GM12872 (cell line): ENCODE results near the gene DUSP16.

Experiments
- TF ChIP-seq, protein P1 (sequence below): IDR thresholded peaks from 3 replicates; pipeline ENCODE4 v1.5.1; 2011; ENCODE audit warnings: low read depth, mild to moderate bottlenecking, low read length, moderate library complexity; ENCODE audit not compliant: insufficient read depth

Gene DUSP16

DNA sequence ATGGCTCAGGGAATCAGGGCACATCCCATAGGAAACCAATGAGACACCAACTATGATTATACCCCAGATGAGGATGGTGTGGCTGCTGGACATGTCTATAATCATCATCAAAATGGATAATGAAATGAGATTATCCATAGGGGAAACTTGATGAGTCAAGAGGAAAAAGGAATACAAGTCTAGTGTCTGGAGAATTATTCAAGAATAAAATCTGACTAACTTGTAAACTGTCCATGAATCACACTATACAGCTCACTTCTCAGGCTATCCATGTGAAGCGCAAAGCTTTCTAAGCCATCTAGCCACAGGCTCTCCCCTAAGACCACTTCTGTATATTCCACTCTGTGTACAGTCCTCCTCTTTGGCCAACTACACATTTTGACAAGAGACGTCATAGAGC lies 52.5 kb downstream of the DUSP16 start:
- TF ChIP-seq, protein P1, sequence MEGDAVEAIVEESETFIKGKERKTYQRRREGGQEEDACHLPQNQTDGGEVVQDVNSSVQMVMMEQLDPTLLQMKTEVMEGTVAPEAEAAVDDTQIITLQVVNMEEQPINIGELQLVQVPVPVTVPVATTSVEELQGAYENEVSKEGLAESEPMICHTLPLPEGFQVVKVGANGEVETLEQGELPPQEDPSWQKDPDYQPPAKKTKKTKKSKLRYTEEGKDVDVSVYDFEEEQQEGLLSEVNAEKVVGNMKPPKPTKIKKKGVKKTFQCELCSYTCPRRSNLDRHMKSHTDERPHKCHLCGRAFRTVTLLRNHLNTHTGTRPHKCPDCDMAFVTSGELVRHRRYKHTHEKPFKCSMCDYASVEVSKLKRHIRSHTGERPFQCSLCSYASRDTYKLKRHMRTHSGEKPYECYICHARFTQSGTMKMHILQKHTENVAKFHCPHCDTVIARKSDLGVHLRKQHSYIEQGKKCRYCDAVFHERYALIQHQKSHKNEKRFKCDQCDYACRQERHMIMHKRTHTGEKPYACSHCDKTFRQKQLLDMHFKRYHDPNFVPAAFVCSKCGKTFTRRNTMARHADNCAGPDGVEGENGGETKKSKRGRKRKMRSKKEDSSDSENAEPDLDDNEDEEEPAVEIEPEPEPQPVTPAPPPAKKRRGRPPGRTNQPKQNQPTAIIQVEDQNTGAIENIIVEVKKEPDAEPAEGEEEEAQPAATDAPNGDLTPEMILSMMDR: no peak

DNA sequence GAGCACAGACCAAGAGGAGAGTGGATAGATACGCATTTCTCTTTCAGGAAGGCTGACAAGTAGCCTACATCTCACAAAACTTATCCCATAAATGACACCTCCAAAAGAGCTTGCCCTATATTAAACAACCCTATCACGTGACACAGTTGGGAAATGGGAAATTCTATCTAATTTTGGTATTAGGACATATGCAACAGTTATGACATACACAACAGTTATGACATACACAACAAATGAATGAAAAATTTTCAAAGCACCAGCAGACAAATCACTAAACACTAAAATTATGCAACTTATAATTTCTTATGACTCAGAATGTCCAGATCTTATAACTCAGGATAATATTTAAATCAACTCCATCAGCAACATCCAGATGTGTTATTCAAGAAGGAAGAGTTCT lies 54.1 kb downstream of the DUSP16 start:
- TF ChIP-seq, protein P1: no peak

DNA sequence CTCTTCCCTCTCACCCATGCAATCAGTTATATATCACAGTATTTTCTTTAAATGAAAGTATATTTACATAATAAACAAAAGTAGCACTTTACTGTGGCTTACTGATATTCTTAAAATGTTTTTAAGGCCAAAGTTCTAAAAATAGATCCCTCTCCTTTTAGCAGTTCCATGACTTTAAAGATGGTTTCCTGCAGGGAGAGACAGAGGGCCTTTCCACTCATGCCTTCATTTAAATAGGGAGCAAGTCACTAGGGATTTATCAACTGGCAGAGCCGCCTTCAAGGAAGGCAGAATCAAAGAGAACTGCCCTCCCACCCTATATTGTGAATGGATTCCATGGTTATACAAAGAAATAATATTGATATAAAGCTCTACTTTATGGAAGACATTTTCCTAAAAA lies 55.5 kb downstream of the DUSP16 start:
- TF ChIP-seq, protein P1: no peak

DNA sequence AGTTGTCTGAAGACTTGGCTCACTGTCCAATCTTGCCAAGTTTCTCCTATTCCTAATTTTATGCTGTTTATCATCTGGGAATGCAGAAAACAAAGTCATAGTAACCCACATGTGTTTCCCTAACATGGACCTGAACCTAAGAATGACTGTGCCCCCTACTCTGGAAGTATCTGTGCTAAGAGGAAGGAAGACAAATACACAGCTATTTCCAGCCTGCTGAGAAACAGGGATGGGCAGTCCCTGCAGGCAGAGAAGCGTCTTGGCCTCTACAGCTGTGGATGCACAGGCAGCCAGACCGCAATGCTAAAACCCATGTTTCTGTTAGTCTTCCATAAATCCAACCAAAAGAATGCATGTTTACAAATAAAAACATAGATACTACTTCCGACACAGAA lies 56.2 kb downstream of the DUSP16 start:
- TF ChIP-seq, protein P1: no peak

DNA sequence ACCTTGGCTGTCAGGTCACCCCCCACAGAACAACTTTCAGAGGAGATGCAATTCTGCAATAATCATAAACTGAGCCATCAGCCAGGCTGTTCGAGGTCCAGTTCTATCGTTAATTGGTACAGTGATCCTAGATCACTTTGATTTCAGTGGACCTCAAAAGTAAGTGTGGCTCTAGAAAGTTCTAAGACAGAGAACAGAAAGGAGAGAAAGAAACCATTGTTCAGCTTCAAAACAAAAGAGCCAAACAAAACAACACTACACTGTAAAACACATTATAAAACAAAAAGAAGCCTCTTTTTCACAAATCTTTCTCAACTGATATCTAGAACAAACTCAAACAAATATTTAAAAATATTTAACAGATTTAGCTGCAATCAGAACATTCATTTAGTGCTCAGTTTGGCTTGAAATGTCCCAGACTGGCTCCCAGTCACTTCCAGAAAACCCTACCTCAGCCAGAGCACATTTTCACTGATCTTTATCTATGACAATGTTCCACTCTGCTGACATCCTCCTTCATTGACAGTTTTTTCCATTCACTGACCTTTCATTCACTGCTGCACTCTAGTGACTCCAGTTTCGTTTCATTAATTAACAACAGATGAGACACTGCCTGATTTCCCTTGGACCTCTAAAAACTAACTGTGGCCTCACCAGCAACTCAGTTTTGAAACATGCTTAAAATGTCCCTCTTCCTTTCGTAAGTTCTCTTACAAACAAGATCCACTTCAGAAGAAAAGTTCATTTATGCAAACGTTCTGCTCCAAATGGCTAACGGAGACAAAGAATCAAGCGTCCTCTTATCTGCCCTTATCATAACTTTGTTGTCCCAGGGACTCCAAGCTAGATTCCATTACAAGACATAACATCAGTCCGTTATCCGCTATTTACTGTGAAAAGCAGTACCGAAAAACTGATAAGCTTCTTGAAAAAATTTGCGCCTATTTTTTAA lies 56.8 kb downstream of the DUSP16 start:
- TF ChIP-seq, protein P1: no peak

DNA sequence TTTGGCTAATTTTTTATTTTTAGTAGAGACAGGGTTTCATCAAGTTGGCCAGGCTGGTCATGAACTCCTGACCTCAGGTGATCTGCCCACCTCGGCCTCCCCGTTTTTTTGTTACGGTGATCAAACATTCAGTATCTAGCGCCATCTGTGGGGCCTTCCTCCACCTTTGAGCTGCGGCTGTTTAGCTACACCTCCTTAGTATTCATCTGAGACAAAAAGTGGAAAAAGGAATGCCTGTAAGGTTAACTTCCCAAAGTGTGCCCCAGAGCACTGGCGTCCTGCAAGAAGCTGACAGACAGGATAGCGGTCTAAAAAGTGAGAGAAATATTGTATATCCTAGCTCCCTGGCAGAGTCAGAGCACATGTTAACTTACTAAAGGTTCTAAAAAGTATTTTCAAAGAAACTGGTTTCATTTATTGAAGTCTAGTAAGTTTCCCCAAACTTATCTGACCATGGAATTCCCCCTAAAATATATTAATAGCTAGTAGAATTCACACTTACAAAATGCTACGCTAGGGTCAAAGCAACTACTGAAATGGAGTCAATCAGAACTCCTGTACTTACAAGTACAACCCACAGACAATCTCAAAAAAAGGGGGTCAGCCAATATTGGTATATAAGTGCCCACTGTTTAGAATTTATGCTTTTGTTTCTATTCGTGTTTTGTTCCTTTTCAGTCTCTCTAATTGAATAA lies 59.1 kb downstream of the DUSP16 start:
- TF ChIP-seq, protein P1: 0 out of 3 replicates have a peak, but pooled peaks have one; percentile 4

DNA sequence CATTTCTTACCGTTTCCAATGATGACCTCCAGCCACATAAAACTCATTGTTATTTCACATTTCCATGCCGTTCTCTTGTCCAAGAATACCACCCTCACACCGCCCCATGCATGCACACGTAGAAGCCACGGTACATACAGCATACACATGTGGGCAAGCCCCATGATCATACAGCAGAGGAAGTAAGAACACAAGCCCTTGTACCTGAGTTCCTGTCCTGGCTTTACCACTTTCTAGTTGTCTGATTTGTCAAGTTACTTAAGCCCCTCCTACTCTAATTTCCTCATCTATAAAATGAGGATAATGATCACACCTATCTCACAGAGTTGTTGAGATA lies 59.9 kb downstream of the DUSP16 start:
- TF ChIP-seq, protein P1: no peak
